ENCODE measurements around the gene RNASET2.
"Not testable (repeated sequence)": the region's sequence is repeated elsewhere in the genome, so short reads cannot be mapped to it uniquely, and the experiment has no call there.

Gene RNASET2

DNA sequence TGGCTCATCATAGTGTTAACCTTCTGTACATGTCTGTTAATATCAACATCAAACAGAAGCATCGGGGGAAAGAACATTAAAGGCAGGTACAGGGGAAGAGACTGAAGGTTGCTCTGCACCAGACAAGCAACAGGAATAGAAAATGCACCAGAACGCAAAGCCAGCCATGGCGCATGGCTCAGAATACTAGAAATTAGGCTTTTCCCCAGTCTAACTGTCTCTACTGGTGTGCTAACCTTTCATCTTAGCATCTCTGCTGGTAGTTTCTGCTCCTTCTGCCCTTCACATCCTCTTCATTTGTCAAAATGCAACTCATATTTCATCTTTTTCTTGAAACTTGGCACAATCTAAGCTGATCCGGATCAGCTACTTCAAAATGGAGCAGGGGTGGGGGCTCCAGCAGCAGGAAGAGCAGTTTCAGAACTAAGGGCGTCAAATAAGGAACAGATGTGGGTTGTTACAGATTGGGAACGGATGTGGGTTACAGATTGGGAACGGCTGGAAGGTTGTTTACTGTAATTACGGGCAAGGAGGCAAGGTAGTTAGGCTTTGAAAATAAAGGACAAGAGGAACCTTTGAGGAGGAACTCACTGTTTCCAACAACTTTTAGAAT lies 13.1 kb upstream of the RNASET2 start:
- no peak for DNase-seq

DNA sequence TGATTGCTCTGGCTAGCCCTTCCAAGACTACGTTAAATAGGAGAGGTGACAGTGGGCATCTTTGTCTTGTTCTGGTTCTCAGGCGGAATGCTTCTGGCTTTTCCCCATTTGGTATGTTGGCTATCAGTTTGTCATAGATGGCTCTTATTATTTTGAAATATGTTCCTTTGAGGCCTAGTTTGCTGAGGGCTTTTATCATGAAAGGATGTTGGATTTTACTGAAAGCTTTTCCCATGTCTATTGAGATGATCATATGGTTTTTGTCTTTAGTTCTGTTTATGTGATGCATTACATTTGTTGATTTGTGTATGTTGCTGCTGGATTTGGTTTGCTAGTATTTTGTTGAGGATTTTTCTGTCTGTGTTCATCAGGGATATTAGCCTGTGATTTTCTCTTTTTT lies 9.9 kb upstream of the RNASET2 start:
- no peak for DNase-seq

DNA sequence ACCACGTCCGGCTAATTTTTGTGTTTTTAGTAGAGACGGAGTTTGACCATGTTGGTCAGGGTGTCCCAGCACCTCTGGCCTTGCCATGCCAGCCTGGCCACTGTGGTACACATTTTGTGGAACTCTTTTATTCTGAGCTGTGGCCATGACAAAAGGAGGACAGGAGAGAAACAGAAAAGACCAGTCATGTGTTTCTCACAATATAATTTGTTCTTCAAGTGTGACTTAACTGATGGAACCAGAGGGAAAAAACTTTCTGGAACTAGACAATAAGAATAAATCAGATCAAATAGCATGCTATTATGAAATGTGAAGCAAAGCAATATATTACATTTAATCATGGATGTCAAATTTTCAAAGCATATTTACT lies 4.2 kb upstream of the RNASET2 start:
- DNase-seq, result no peak

GRCh38 chr6:166959911-166960608 lies 3.7 kb upstream of the RNASET2 start:
- DNase-seq, result no peak

- peak; percentile 47 for DNase-seq
These were observed 2.8 kb upstream of the RNASET2 start for GRCh38 chr6:166958926-166959861.

- DNase-seq, result no peak
These were observed 1.4 kb upstream of the RNASET2 start for GRCh38 chr6:166957805-166958076.

DNA sequence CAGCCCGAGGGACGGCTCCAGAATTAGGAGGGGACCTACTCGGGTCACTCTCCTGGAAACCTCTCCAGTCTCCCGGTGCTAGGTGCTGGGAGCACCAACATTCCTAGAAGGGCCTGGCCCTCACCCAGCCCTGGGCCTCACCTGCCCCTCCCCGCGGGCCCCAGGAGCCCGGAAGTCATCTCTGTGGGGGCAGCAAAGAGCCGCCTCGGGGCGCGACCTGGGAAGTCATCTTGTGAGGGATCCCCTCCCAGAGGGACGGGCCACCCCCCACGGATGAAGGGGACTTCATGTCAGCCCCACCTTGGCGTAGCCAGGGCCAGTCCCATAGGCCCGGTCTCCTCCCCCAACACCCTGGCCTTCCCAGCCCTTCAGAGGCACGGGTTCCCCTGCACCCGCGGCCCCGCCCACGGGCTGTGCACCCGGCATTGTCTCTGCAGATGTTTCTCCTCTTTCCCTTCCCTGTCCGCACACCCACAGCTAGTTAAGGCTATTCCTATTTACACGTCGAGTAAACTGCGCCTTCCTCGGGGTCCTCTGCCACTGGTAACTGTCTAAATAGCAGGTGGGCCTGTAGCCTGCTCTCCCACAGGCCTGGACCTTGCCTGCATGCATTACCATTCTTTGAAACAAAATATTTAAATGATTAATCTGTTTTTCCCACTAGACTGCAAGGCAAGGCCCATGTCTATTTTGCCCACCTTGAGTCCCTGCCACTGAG lies 896 bp upstream of the RNASET2 start:
- DNase-seq, result no peak

- DNase-seq, result no peak
These were observed 396 bp downstream of the RNASET2 start for GRCh38 chr6:166955865-166956443.

DNA sequence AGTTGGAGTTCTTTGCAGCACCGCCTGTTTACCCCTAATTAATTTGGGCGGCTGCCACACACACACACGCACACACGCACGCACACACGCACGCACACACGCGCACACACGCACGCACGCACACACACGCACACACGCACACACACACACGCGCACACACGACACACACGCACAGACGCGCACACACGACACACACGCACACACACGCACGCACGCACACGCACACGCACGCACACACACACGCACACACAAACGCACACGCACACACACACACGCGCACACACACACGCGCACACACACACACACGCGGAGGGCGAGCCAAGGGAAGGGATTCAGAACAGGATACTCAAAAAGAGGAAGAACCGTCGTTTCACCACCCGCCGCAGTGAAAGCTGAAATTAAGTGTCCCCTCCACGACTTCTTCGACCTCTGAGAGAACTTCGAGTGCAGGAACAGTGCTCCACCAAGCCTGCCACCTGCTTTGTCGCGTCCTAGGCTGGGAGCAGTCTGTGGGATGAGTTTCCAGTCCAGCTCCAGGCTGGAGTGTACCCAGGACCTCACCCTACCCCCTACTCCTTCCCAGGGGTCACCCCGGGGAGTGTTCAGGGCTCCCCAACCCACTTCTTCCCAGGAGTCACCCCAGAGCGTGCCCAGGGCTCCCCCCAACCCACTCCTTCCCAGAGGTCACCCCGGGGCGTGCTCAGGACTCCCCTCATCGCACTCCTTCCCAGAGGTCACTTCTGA lies 1.1 kb downstream of the RNASET2 start:
- peak; percentile 46 for DNase-seq

DNA sequence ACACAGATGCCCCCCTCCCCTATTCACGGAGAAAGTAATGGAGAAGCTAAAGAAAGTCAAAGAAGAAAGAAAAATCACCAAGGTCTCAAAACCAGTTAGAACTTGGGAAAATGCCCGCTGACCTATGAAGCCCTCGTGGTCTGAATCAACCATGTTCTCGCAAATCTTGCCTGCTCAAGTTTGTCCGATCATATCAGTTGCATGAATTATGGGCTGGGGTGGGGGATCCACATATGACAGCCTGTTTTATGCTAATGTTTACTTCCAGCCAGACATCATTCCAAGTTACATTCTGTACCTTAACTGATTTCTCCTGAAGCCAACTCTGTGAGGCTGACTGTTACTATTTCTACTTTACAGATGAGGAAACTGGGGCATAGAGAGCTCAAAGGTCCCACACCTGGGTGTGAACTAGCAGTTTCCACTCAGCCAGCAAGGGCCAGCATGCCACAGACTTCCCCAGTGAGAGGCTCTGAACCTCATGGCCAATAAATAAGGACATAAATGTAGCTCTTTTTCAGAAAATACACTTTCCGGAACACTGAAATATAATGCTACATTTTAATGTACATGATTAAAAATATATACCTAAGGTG lies 2.1 kb downstream of the RNASET2 start:
- DNase-seq, result no peak

DNA sequence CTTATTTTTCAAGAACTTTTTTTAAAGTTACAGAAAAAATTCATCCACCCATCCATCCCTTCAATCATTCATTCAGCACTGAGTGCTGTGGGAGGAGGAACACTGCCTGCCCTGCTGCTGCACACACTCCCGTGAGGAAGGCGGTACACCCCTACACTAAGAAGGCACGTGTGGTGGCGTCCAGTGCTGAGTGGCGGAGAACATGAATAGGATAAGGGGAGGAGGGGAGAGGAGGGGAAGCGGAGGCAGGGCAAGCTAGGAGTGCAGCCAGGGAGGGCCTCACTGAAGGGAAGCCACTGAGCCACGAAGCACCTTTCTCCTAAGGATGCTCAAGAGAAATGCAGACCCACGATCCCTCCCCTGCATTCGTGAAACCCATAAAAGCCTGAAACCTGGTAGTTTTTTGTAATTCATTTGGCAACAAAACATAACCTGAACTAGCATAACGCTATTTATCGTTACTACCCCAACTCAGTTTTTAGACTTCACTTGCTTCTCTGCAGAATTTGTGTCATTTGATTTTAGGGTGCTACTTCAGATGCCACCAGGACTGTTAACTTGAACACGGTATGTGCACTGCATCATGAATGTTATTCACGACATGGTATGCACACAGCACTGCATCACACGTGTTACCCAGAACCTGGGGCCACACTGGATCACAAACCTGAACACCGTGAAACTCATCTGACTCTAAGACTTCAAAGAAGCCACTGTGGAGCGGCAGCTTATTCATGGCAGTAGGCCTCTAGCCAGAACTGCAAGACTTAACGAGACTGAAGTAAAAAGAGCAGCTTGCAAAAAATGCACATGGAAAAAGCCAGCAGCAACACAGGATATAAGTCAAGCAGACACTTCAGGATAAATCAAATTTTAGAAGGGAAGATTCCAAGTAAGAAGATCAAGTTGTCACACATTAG lies 3.5 kb downstream of the RNASET2 start:
- DNase-seq, result no peak

- no peak for DNase-seq
These were observed 4.2 kb downstream of the RNASET2 start for GRCh38 chr6:166952121-166952520.

- DNase-seq, result no peak
These were observed 4.7 kb downstream of the RNASET2 start for GRCh38 chr6:166951670-166952060.

DNA sequence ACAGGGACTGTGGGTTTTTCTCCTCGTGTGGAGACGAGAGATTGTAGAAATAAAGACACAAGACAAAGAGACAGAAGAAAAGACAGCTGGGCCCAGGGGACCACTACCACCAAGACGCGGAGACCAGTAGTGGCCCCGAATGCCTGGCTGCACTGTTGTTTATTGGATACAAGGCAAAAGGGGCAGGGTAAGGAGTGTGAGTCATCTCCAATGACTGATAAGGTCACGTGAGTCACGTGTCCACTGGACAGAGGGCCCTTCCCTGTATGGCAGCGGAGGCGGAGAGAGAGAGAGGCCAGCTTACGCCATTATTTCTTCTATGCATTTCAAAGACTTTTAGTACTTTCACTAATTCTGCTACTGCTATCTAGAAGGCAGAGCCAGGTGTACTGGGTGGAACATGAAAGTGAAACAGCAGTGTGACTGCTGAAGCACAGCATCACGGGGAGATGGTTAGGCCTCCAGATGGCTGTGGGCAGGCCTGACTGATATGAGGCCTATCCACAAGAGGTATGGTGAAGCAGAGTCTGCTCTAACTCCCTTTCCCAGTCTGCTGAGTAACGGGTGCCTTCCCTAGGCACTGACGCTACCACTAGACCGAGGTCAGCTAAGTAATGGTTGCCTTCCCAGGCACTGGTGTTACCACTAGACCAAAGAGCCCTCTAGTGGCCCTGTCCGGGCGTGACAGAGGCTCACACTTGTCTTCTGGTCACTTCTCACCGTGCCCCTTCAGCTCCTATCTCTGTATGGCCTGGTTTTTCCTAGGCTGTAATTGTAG lies 5.3 kb downstream of the RNASET2 start:
- not testable (repeated sequence) for DNase-seq

GRCh38 chr6:166950443-166950821 lies 5.9 kb downstream of the RNASET2 start:
- DNase-seq, result no peak

DNA sequence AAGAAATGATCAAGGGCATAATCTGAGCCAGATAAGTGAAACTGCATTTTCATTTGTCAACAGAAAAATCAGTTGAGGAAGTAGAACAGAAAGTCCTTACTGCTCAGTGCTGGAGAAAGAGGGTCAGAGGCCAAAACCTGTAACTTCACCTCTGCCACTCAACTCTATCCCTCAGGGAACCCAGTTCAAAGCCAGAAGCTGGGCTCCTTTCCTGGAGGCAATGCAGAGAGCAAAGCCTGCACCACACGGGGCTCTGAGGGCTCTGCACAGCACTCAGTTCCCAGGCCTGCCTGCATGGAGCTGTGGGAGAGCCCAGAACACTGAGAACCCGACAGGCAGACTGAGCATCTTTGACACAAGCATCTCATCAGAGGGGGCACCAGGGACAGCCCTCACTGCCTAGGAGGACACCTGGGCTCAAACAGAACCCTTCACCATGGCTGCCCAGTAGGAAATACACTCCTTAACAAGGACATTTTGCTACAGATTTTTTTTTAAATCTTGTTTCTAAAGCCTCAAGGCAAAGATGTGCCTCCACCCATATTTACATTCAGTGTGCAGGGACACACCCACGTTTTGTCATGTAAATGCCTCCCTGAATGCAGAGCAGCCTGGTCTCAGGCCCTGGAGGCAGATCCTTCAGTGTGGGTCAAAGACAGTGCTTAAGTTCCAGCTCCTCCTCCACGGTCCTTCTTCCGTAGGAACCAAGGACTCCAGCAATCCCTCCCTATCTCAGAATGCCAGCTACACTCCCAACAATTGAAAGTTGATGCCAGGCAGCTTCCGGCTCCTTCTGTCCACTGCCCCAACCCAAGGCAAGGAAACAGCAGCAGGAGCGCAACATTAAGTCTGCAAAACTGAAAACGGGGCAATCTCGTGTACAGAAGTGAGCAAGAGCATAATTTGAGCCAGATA lies 6.6 kb downstream of the RNASET2 start:
- DNase-seq, result no peak

- not testable (repeated sequence) for DNase-seq
These were observed 7.6 kb downstream of the RNASET2 start for GRCh38 chr6:166948724-166949123.

DNA sequence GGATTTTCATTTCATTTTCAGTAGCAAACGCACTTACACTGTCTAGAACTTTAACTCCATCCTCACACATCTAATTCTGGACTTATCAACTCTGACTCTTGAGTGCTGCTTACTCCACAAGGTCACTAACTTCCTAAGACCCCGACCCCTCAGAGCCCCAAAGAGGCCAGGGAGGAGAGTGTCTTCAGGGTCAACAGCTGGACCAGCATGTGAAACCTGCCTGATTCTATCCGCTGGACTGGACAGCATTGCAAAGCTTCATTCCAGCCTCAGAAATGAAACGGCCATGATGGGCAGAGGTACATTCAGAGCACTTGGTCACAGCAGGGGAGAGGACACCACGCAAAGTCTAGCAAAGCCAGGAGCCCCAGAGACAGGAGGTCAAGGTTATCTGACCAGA lies 9.1 kb downstream of the RNASET2 start:
- no peak for DNase-seq

DNA sequence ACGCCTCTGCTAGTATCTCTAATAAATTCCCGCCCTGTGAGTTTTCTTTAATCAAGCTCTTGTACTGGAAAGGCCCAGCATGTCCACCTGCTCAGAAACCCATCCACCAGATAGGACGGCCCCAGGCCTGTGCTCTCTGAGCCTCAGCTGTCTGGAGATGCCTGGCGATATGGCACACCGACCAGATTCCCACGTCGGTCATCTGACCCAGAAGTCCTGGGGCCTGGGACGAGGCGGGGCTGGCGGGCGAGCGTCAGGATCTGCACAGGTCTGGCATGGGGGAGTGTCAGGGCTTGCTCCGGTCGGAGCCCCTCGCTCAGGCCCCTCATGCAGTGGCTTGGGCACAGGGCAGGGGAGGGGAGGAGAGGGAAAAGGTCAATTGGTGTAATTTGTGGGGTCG lies 10.2 kb downstream of the RNASET2 start:
- no peak for DNase-seq

Data from SIG-M5 (cell line).